Right lobe of liver (tissue), 4 donors: ENCODE measurements around the gene ZNF718.

ENCODE experiments used
- POLR2A ChIP-seq: fragments of 450-650 bp; IDR thresholded peaks from one replicate; pipeline ENCODE4 v1.6.1; 2017; ENCODE audit warnings: antibody characterized with exemption, mild to moderate bottlenecking
- TF ChIP-seq, protein P1 (sequence below), 4 donors: fragments of 200-600 bp in 3 of 4; fragments of 450-650 bp in 1 of 4; IDR thresholded peaks; one replicate each; pipeline versions ENCODE4 v1.5.1 to v1.8.0; 2016 to 2022; ENCODE audit warnings: antibody characterized with exemption in 4 of 4, mild to moderate bottlenecking in 2 of 4
- donor health status: DM: no; HTN: no; CAD: no.
- donor health status: DM: no; HTN: no; CAD: no.
- donor health status: DM: no; HTN: yes; CAD: no.

DNA sequence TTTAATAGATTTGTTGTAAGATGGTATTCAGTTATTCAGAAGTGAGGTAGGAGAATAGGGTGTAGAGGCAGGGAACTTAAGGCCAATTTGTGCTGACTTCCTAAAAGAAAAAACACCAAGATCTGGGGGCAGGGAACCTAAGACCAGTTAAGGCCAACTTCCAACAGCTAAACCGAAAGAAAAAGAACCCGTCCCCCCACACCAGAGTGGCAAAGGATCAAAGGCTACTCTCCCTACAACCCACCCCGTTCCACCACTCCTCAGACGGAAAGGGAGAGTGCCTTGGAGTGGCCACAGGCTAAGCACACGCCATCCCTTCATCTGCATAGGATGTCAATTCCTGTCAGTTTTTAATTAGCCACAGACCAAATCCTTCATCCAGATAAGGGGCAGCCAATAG, 3.7 kb upstream of the ZNF718 start:
- TF ChIP-seq, protein P1, sequence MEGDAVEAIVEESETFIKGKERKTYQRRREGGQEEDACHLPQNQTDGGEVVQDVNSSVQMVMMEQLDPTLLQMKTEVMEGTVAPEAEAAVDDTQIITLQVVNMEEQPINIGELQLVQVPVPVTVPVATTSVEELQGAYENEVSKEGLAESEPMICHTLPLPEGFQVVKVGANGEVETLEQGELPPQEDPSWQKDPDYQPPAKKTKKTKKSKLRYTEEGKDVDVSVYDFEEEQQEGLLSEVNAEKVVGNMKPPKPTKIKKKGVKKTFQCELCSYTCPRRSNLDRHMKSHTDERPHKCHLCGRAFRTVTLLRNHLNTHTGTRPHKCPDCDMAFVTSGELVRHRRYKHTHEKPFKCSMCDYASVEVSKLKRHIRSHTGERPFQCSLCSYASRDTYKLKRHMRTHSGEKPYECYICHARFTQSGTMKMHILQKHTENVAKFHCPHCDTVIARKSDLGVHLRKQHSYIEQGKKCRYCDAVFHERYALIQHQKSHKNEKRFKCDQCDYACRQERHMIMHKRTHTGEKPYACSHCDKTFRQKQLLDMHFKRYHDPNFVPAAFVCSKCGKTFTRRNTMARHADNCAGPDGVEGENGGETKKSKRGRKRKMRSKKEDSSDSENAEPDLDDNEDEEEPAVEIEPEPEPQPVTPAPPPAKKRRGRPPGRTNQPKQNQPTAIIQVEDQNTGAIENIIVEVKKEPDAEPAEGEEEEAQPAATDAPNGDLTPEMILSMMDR (IDR thresholded peaks at IDR 0.05) = no peak
- TF ChIP-seq POLR2A = no peak
